ENCODE results near the gene SPATA2L. TPM values are rescaled to one million over a fixed set of nuclear protein-coding genes. Genes with fewer than 3 reads are reported as not detected.

SPATA2L gene
- total and polyA plus RNA-seq, 2 of the 13 experiments (the other 11 are each of a cell fraction or from before 2014, with no cell fraction given): 9.1 to 20.7 TPM

DNA sequence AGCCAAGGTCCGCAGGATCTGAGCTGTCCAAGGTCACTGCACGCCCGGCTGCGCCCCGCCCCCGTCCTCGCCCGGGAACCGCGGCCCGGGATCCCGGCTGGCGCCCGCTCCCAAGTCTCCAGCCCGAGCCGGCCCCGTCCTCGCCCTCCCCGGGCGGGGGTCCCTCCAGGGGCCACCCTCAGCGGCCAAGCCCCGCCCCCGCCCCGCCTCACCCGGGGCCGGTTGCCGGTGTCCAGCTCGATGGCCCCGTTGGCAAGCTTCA, 19.0 kb upstream of the SPATA2L start (continued):
- TF ChIP-seq, protein P1, sequence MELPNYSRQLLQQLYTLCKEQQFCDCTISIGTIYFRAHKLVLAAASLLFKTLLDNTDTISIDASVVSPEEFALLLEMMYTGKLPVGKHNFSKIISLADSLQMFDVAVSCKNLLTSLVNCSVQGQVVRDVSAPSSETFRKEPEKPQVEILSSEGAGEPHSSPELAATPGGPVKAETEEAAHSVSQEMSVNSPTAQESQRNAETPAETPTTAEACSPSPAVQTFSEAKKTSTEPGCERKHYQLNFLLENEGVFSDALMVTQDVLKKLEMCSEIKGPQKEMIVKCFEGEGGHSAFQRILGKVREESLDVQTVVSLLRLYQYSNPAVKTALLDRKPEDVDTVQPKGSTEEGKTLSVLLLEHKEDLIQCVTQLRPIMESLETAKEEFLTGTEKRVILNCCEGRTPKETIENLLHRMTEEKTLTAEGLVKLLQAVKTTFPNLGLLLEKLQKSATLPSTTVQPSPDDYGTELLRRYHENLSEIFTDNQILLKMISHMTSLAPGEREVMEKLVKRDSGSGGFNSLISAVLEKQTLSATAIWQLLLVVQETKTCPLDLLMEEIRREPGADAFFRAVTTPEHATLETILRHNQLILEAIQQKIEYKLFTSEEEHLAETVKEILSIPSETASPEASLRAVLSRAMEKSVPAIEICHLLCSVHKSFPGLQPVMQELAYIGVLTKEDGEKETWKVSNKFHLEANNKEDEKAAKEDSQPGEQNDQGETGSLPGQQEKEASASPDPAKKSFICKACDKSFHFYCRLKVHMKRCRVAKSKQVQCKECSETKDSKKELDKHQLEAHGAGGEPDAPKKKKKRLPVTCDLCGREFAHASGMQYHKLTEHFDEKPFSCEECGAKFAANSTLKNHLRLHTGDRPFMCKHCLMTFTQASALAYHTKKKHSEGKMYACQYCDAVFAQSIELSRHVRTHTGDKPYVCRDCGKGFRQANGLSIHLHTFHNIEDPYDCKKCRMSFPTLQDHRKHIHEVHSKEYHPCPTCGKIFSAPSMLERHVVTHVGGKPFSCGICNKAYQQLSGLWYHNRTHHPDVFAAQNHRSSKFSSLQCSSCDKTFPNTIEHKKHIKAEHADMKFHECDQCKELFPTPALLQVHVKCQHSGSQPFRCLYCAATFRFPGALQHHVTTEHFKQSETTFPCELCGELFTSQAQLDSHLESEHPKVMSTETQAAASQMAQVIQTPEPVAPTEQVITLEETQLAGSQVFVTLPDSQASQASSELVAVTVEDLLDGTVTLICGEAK (IDR thresholded peaks at IDR 0.05): no peak
- TF ChIP-seq, protein P1 (CRISPR knock-in tag; IDR thresholded peaks at IDR 0.05): no peak
- TF ChIP-seq HES4 (CRISPR knock-in tag; IDR thresholded peaks at IDR 0.05; ENCODE audit: borderline replicate concordance) (no peak), ZNF780A (CRISPR knock-in tag; IDR thresholded peaks at IDR 0.05) (no peak), RBAK (CRISPR knock-in tag; IDR thresholded peaks at IDR 0.05) (no peak), ZSCAN22 (CRISPR knock-in tag; IDR thresholded peaks at IDR 0.05) (no peak), ZNF235 (CRISPR knock-in tag; IDR thresholded peaks at IDR 0.05; ENCODE audit: borderline replicate concordance) (no peak), ZNF652 (CRISPR knock-in tag; IDR thresholded peaks at IDR 0.05; ENCODE audit: borderline replicate concordance, low read depth) (no peak), ZNF777 (CRISPR knock-in tag; IDR thresholded peaks at IDR 0.05) (no peak)
- TF ChIP-seq, protein P2, sequence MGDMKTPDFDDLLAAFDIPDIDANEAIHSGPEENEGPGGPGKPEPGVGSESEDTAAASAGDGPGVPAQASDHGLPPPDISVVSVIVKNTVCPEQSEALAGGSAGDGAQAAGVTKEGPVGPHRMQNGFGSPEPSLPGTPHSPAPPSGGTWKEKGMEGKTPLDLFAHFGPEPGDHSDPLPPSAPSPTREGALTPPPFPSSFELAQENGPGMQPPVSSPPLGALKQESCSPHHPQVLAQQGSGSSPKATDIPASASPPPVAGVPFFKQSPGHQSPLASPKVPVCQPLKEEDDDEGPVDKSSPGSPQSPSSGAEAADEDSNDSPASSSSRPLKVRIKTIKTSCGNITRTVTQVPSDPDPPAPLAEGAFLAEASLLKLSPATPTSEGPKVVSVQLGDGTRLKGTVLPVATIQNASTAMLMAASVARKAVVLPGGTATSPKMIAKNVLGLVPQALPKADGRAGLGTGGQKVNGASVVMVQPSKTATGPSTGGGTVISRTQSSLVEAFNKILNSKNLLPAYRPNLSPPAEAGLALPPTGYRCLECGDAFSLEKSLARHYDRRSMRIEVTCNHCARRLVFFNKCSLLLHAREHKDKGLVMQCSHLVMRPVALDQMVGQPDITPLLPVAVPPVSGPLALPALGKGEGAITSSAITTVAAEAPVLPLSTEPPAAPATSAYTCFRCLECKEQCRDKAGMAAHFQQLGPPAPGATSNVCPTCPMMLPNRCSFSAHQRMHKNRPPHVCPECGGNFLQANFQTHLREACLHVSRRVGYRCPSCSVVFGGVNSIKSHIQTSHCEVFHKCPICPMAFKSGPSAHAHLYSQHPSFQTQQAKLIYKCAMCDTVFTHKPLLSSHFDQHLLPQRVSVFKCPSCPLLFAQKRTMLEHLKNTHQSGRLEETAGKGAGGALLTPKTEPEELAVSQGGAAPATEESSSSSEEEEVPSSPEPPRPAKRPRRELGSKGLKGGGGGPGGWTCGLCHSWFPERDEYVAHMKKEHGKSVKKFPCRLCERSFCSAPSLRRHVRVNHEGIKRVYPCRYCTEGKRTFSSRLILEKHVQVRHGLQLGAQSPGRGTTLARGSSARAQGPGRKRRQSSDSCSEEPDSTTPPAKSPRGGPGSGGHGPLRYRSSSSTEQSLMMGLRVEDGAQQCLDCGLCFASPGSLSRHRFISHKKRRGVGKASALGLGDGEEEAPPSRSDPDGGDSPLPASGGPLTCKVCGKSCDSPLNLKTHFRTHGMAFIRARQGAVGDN (CRISPR knock-in tag; IDR thresholded peaks at IDR 0.05): no peak
- TF ChIP-seq, protein P3, sequence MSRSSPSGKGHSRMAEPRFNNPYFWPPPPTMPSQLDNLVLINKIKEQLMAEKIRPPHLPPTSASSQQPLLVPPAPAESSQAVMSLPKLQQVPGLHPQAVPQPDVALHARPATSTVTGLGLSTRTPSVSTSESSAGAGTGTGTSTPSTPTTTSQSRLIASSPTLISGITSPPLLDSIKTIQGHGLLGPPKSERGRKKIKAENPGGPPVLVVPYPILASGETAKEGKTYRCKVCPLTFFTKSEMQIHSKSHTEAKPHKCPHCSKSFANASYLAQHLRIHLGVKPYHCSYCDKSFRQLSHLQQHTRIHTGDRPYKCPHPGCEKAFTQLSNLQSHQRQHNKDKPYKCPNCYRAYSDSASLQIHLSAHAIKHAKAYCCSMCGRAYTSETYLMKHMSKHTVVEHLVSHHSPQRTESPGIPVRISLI (CRISPR knock-in tag; IDR thresholded peaks at IDR 0.05; ENCODE audit: borderline replicate concordance): no peak
- TF ChIP-seq, protein P4, sequence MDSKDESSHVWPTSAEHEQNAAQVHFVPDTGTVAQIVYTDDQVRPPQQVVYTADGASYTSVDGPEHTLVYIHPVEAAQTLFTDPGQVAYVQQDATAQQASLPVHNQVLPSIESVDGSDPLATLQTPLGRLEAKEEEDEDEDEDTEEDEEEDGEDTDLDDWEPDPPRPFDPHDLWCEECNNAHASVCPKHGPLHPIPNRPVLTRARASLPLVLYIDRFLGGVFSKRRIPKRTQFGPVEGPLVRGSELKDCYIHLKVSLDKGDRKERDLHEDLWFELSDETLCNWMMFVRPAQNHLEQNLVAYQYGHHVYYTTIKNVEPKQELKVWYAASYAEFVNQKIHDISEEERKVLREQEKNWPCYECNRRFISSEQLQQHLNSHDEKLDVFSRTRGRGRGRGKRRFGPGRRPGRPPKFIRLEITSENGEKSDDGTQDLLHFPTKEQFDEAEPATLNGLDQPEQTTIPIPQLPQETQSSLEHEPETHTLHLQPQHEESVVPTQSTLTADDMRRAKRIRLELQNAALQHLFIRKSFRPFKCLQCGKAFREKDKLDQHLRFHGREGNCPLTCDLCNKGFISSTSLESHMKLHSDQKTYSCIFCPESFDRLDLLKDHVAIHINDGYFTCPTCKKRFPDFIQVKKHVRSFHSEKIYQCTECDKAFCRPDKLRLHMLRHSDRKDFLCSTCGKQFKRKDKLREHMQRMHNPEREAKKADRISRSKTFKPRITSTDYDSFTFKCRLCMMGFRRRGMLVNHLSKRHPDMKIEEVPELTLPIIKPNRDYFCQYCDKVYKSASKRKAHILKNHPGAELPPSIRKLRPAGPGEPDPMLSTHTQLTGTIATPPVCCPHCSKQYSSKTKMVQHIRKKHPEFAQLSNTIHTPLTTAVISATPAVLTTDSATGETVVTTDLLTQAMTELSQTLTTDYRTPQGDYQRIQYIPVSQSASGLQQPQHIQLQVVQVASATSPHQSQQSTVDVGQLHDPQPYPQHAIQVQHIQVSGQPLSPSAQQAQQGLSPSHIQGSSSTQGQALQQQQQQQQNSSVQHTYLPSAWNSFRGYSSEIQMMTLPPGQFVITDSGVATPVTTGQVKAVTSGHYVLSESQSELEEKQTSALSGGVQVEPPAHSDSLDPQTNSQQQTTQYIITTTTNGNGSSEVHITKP (CRISPR knock-in tag; IDR thresholded peaks at IDR 0.05; ENCODE audit: low read depth): no peak
